ENCODE data around the gene FBXW7.

FBXW7 gene

DNA sequence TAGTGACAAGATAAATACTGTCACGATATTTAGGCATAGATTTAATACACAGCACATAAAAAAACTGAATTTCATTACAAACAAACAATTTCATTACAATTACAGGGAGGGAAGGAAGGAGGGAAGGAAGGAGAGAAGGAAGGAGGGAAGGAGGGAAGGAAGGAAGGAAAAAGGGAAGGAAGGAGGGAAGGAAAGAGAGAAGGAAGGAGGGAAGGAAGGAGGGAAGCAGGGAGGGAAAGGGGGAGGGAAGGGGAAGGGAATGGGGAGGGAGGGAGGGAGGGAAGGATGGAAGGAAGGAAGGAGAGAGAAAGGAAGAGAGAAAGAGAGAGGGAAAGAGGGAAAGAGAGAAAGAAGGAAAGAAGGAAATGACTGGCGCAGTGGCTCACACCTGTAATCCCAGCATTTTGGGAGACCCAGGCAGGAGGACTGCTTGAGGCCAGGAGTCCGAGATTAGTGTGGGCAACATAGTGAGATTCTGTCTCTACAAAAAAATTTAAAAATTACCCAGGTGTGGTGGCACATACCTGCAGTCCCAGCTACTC lies 64.6 kb downstream of the FBXW7 start:
- no peak for DNase-seq

DNA sequence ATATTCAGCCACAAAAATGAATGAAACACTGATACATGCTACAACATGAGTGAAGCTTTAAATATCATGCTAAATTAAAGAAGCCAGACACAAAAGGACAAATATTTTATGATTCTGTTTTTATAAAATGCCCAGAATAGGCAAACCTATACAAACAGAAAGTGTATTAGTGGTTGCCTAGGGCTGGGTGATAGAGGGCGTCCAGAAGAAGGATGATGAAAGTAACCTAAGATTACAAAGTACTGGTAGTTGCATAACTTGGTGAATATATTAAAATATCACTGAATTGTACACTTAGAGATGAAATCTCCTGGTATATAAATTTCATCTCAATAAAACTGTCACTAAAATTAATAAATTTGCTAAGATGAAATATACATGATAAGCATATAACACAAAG lies 67.5 kb downstream of the FBXW7 start:
- no peak for DNase-seq

DNA sequence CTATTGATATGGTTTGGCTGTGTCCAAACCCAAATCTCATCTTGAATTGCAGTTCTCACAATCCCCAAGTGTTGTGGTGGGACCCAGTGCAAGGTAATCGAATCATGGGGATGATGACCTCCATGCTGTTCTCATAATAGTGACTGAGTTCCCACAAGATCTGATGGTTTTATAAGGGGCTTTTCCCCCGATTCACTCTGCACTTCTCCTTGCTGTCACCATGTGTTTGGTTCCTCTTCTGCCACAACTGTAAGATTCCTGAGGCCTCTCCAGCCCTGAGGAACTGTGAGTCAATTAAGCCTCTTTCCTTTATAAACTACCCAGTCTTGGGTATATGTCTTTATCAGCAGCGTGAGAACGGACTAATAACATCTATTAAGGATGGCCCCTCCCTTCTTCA lies 68.8 kb downstream of the FBXW7 start:
- no peak for DNase-seq

DNA sequence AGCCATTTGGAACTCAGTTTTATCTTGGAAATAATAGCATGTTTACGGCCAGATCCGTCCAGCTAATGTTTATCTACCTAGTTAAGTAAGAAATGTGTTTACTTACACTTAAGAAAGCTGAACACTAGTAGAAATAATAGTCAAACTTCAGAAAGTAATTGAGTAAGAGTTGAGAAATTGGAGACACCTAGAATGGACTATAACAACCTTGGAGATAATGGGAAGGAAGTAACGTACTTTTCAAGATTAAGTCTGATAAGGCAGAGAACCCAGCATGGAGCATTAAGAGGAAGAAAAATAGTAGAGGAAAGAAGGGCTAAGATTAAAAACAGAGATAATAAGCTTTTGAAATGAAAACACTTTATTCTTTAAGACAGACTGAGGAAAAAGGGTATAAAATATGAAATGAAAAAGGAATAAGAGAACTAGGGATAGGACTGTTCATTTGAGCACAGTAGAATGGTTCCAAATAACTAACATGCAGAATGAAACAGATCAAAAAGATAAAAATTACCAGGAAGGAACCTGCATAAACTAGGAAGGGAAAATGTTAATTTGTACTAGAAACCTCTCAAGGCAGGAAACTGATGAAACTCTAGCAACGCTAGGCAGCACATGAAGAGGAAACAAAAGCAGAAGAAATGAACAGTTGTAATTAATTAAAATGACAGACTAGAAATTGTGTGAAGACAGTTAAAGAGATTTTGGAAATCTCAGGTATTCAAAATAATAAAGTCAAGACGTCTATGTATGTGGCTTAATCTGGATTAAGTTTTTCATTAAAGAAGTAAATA lies 71.7 kb downstream of the FBXW7 start:
- no peak for DNase-seq

DNA sequence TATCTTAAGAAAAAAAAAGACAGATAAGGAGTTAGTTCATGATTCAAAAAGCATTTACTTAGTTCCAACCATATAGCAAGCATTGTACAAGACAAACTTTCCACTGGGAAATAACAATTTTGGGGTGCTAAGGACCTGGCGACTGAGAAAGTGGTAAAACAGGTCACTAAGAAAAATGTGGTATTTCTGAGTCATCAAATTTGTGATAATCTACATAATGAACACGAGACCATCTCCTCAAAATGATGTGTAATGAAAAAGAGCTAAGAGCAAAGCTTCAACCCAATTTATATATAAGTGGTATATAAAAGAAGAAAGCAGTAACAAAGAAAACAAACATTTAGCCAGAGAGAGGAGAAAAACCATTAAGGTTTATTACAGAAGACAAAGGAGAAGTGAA lies 72.3 kb downstream of the FBXW7 start:
- DNase-seq, result no peak

DNA sequence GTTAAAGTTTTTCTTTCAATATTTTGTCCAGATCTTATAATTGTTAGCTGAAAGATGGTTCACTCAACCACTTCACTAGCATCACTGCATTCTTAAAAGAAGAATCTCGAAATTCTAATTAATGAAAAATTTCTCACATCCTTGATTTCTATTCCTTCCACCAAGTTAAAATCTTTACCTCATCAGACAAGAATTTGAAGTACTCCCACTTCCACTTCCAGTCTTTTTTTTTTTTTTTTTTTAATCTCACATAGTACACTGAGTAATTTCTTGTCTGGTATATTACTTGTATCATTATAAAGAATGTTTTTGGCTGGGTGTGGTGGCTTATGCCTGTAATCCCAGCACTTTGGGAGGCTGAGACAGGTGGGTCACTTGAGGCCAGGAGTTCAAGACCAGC lies 73.2 kb downstream of the FBXW7 start:
- peak; percentile 29 for DNase-seq

DNA sequence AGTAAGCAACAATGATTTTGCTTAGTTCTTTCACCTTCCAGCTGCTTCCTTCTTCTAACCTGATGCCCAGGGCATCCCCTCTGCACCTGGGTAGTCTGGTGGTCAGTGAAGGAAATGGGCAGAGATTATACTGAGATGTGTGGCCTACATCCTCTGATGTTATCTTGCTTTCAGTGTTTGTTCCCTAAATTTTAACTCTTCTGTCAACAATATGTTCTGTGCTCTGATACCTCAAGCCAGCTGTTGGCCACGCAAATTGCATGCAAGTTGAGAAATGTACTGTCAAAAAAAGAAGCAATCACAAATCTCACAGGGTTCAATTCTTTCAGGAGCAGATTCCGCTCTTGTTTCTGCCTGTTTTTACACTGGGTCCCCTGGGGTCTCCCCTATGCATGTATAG lies 73.8 kb downstream of the FBXW7 start:
- DNase-seq, result no peak

DNA sequence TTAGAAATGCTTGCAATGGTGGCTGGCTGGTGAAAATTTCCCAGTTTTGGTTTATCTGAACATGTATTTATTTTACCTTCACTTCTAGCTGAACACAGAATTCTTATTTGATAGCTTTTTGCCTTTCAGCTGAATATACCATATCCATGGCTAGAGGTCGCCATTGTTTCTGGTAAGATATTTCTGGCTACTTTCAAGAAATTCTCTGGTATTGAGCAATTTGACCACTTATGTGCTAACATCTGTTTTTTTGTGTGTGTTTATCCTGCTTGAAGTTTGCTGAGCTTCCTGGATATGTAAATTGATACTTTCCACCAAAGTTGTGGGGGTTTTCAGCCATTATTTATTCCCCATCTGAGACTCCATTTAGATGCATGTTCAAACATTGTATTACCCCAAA lies 75.4 kb downstream of the FBXW7 start:
- DNase-seq, result peak; percentile 62

DNA sequence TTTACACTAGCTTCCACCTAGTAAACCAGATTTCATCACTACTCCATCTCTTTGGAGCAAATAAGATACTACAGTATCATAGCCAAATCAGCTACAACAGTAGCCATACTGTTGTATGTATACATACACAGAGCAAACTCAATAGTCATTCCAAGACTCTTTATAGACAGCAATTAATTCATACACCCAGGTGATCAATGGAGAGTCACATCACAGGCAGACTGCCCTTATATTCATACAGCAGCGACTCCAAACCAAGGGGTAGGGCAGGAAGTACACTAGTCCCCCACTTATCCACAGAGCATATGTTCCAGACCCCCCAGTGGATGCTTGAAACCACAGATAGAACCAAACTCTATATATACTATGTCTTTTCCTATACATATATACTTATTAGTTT lies 76.6 kb downstream of the FBXW7 start:
- no peak for DNase-seq

DNA sequence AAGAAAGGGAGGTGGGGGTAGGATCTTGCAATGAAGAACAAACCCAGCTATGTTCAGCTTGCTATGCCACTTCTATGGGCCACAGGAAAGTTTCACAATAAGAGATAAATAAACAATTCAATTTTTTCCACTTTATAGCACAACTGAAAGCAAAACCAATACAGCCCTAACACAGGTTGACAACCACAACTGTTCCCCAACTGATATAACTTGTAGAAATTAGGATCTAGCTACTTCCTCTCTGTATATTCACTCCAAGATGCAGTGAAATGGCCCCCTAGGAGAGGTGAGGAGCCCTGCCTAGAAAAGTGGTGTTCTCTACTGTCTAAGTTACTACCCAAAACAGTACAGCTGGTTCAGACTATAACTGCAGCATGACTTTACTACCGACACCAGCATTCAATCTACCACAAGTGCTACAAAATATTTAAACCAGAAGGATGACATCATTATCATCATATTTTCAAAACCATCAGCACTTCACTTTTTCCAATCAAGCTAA lies 77.0 kb downstream of the FBXW7 start:
- DNase-seq, result no peak

DNA sequence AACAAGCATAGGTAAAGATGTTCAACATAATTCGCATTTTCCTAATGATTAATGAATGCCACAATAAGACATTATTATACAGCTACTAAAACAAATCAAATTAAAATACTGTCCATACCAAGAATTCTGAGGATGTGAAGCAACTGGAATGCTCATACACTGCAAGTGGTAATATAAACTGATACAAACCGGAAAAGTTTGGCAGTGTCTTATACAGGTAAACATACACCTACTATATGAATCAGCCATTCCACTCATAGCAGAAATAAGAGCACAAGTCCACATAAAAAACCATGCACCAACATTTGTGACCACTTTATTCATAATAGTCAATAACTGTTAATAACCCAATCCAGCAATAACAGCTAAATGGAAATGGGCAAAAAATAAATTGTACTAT lies 79.3 kb downstream of the FBXW7 start:
- DNase-seq, result no peak

DNA sequence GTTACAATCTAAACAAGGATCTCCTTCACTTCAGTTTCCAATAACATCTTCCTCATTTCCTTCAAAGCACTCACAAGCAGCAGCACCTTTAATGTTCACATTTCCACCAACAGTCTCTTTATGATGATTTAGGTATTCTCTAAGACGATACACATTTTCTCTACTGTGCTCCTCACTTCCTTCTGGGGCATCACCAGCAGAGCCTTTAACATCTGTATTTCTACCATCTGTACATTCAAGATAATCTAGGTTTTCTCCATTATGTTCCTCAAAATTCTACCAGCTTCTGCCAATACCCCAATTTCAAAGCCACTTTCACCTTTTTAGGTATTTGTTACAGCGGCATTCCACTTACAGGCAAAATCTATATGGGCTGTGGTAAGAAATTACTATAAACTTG lies 80.6 kb downstream of the FBXW7 start:
- DNase-seq, result no peak

DNA sequence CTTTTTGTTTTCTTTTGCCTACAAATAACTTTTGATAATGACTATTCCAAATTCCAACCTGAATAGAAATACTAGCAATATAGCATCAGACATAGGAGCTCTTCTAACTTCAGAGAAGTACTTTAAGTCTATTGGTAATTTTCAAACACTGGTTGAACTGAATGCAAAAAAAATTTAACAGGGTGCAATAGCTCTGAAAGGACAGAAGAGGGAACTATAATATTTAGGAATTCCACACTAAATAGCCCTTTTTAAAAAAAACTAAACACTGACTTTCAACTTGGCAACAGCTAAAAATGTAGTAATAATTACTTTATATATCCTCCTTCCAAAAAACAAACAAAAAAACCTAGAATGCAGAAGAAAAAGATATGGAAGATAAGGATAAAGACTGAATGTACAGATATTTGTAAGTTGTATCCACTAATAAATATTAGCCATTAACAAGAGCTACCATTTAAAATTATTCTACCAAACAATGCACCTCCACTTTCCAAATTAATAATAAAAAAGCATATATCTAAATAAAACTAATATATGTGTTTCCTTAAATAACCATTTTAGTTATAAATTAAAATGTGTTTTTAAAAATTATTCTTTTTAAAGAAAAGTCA lies 81.4 kb downstream of the FBXW7 start:
- DNase-seq, result peak; percentile 24

DNA sequence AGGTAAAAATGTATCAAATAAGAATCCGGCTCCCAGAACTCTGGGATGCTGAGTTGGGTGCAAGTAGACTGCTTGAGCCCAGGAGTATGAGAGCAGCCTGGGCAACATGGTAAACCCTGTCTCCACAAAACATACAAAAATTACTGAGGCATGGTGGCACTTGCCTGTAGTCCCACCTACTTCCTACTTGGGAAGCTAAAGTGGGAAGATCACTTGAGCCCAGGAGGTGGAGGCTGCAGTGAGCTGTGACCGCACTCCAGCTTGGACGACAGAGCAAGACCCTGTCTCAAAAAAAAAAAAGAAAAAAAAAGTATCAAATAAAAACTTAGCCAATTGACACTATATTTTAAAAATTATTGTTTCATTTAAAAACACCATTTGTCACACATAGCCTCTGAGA lies 84.4 kb downstream of the FBXW7 start:
- no peak for DNase-seq

DNA sequence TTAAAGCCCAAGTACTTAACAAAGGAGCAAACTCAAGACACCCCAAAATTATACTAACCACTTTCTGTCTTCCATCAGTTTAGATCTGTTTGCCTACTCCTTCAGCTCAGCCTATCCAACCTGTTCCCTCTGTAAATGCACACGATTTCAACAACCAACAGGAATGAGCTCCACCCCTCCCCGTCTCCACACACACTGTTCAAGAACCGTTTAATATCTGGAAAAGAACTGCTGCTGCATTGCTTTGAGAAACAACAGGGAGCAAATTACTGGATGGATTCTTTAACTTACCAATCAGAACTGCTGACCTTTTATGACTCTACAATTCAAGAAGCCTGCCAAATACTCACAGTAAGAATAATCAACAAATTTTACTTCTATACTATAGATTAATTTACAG lies 87.0 kb downstream of the FBXW7 start:
- DNase-seq, result no peak

DNA sequence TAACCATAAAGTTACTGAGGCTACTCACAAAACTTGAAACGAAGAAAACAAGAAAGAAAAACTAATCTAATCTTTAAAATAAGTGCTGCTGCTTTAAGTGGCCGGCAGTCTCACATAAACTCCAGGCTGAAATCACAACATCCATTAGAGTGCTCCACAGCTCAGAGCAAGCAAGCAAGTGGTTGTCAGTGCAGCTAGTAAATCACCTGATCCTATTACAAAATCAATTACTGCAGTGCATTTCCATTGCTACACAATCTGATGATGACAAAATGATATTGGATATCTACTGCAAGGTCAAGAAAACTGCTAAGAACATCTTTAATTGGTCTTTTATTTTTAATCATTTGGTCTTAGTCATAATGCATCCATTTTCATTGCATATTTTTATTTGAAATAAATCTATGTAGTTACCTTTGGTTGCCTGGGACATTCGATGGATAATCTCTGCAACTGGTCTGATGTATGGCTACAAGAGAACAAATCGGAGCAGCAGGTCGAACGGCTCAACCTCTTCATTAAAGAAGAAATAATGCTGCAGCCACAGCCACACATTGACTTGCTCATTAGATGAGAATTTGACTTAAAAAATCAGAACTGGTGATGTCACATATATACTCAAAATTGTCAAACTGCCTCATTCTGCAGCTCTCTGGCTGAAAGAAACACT lies 87.7 kb downstream of the FBXW7 start:
- DNase-seq, result no peak

DNA sequence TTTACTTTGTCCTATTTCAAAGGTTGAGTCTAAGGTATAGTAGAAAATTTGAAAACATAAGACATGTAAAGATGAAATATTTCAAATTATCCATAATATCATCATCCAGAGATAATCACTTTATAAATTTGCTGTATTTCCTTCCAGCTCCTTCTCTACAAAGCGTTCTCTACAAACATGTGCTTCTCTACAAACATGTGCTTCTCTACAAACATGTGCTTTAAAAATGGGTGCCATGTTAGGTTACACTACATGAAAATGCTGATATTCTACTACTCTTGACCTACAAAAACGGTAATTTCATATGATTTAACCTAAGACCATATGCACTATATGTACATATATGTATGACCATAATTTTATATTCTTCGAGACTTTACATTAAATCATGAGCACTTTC lies 92.0 kb downstream of the FBXW7 start:
- DNase-seq, result no peak

DNA sequence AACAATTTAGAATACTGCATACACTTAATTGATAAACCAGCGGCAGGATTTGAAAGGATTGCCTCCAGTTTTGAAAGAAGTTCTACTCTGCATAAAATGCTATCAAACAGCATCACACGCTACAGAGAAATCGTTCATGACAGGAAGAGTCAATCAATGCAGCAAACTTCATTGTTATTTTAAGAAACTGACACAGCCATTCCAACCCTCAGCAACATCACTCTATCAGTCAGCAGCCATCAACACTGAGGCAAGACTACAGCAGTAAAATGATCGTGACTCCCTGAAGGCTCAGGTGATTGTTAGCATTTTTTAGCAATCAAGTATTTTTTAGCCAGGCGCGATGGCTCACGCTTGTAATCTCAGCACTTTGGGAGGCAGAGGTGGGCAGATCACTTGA lies 98.3 kb downstream of the FBXW7 start:
- no peak for DNase-seq

DNA sequence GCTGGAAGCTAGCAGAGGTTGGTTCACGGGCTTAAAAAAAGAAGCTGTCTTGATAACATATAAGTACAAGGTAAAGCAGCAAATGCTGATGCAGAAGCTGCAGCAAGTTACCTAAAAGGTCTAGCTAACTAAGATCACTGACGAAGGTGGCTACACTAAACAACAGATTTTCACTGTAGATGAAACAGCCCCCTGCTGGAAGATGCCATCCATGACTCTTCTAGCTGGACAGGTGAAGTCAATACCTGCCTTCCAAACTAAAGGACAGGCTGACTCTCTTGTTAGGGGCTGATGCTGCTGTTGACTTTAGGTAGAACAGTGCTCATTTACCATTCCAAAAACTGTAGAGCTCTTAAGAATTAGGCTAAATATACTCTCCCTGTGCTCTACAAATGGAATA lies 99.5 kb downstream of the FBXW7 start:
- no peak for DNase-seq

DNA sequence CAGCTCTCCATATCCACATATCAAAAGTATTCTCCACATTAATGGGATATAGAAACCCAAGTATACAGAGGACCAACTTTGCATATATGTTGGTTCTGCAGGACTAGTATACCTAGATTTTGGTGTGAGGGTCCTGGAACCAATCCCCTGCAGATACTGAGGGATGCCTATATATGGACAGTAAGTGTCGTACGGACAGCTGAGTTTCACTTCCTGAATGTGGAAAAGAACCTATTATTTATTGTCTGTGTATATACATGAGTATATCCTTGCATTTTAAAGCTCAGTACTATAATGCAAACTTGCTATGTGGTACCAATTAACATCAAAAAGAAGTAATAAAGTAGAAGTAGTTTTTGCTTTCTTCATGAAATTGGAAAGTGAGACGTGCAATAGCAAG lies 101.9 kb downstream of the FBXW7 start:
- no peak for DNase-seq

DNA sequence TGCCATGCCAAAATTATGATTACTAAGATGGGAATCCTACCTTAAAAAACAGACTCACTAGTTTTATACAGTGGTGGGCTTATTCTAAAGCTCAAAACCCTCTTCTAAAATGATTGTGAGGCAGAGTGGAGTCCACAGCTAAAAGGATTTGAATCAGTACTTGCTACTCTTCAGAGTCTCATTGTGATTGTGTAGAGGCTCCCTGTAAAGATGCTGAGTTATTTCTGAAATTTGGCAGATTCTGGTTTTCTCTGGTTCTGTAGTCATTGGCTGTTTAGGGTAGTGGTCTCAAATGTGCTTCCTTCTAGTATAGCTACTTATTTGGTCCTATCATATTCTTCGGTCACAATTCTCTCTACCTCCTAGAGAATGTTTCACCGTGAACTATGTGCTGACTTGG lies 104.1 kb downstream of the FBXW7 start:
- no peak for DNase-seq

DNA sequence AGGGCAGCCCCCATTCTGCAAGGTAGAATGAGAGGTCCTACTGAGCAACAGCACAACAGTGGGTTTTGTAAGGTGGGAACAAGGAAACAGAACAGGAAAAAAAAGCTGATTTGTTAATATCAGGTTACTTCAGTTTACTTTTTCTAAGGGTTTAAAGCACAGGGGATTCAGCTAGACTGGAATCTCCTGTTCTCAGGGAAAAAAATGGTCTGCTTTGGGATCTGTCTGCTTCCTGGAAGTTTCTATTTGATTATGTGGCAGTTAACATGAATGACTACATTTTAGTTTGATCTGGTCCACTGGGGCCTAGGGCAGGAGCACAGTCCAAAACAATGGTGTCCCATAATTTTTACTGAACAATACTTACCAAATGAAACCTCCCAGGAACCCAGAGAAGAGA lies 104.6 kb downstream of the FBXW7 start:
- no peak for DNase-seq

DNA sequence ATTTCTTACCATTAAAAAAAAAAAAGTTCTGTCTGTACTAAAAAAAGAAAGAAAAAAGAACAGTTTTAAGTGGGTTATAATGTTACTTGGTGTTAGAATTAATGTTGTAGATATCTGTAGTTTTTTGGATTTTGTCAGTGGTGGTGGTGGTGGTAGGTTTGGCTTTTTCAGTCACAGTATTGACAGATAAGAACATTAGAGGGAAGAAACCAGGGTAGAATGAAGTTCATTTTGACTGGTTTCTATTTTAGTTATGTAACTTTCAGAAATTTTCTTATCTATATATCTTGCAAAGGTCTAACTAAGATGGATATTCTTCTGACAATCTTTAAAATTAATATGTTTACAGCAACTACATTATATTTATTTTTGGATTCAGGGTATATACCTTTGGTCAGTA lies 105.4 kb downstream of the FBXW7 start:
- DNase-seq, result no peak

DNA sequence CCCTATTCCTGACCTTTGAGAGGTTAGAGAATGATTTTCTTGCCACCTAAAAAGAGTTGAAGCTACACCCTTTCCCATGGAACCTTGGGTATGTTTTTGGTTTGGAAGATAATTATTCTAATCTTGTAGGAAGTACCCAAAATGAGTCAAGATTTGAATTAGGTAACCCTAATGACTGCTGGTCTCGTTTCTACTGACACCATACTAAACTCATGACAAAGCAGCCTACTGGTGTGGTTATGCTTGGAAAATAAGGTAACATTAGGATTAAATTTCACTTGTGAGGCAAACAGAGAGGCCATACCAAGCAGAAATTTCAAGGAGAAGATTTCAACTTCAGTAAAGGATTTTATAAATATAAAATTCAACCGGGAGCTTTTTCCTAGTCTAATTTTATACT lies 107.9 kb downstream of the FBXW7 start:
- no peak for DNase-seq
